HEK293 (cell line): ENCODE results near the gene AK8.

ENCODE experiments used
- CTCF ChIA-PET: fragments of 350-600 bp; formaldehyde crosslinking; extraction: SDS; loops from one replicate; lab custom pipeline; 2021; ENCODE audit warnings: antibody characterized with exemption; lab: Yijun Ruan, JAX
- POLR2A ChIA-PET: fragments of 300-600 bp; formaldehyde crosslinking; extraction: SDS; loops from one replicate; lab custom pipeline; 2020; ENCODE audit warnings: antibody characterized with exemption, inconsistent platforms; lab: Yijun Ruan, JAX
- H3K27ac ChIP-seq: fragments of 200-500 bp; sonication (Bioruptor generic); 2 replicates; pipeline ENCODE4 v1.5.1; 2014; ENCODE audit warnings: low read depth, low read length, control low read depth, inconsistent platforms; ENCODE audit errors: extremely low read depth
- H3K36me3 ChIP-seq, 2 experiments: fragments of 200-500 bp in 1 of 2; sonication (Bioruptor generic) in 1 of 2; 1 replicate in 1 of 2; 2 replicates in 1 of 2; pipeline ENCODE4 v1.5.1; 2014 to 2017; ENCODE audit warnings: inconsistent platforms in 2 of 2, low read length in 2 of 2; ENCODE audit not compliant: control insufficient read depth in 2 of 2, insufficient read depth in 1 of 2
- H3K4me1 ChIP-seq: fragments of 200-500 bp; sonication (Bioruptor generic); 2 replicates; pipeline ENCODE4 v1.5.1; 2014; ENCODE audit warnings: mild to moderate bottlenecking, low read length, inconsistent platforms; ENCODE audit not compliant: control insufficient read depth, insufficient read depth
- H3K4me3 ChIP-seq: 2 replicates; pipeline ENCODE4 v1.5.1; 2011; ENCODE audit warnings: low read depth, mild to moderate bottlenecking, control low read depth, low read length, moderate library complexity
- H3K9me3 ChIP-seq: fragments of 200-500 bp; sonication (Bioruptor generic); 2 replicates; pipeline ENCODE4 v1.5.1; 2014; ENCODE audit warnings: low read depth, low read length, inconsistent platforms; ENCODE audit not compliant: control insufficient read depth, insufficient read depth
- KLF1 ChIP-seq: fragments of 450-650 bp; formaldehyde crosslinking; IDR thresholded peaks from 2 replicates; pipeline ENCODE4 v1.5.1; 2016; ENCODE audit warnings: missing biosample characterization, missing genetic modification characterization
- KLF8 ChIP-seq: fragments of 450-650 bp; formaldehyde crosslinking; IDR thresholded peaks from 2 replicates; pipeline ENCODE4 v1.5.1; 2016; ENCODE audit warnings: missing biosample characterization, missing genetic modification characterization
- ZBTB17 ChIP-seq: fragments of 450-650 bp; formaldehyde crosslinking; IDR thresholded peaks from 2 replicates; pipeline ENCODE4 v1.5.1; 2016; ENCODE audit warnings: missing biosample characterization, missing genetic modification characterization
- ZFP69B ChIP-seq: fragments of 450-650 bp; formaldehyde crosslinking; IDR thresholded peaks from 2 replicates; pipeline ENCODE4 v1.5.1; 2016; ENCODE audit warnings: missing biosample characterization, missing genetic modification characterization
- ZNF138 ChIP-seq: fragments of 450-650 bp; formaldehyde crosslinking; IDR thresholded peaks from 2 replicates; pipeline ENCODE4 v1.5.1; 2016; ENCODE audit warnings: missing biosample characterization, missing genetic modification characterization, borderline replicate concordance
- ZNF23 ChIP-seq: fragments of 450-650 bp; formaldehyde crosslinking; IDR thresholded peaks from 2 replicates; pipeline ENCODE4 v1.5.1; 2016; ENCODE audit warnings: missing biosample characterization, missing genetic modification characterization, borderline replicate concordance
- ZNF24 ChIP-seq: fragments of 450-650 bp; formaldehyde crosslinking; IDR thresholded peaks from 2 replicates; pipeline ENCODE4 v1.5.1; 2016; ENCODE audit warnings: missing biosample characterization, missing genetic modification characterization
- ZNF274 ChIP-seq, 2 experiments: fragments of 200-500 bp in 1 of 2; fragments of 450-650 bp in 1 of 2; sonication (Bioruptor generic) in 1 of 2; formaldehyde crosslinking in 1 of 2; IDR thresholded peaks; 2 replicates each; pipeline versions ENCODE4 v1.5.1 to v1.6.1; 2014 to 2016; ENCODE audit warnings: borderline replicate concordance in 1 of 2, inconsistent platforms in 1 of 2, low read length in 1 of 2, missing biosample characterization in 1 of 2, missing genetic modification characterization in 1 of 2
- ZNF335 ChIP-seq: fragments of 450-650 bp; formaldehyde crosslinking; conservative IDR thresholded peaks from 2 replicates; pipeline ENCODE4 v1.5.1; 2016; ENCODE audit warnings: missing biosample characterization, missing genetic modification characterization
- ZNF391 ChIP-seq: fragments of 450-650 bp; formaldehyde crosslinking; IDR thresholded peaks from 2 replicates; pipeline ENCODE4 v1.5.1; 2016; ENCODE audit warnings: low read depth, missing biosample characterization, missing genetic modification characterization, borderline replicate concordance
- ZNF529 ChIP-seq: fragments of 450-650 bp; formaldehyde crosslinking; IDR thresholded peaks from 2 replicates; pipeline ENCODE4 v1.5.1; 2017; ENCODE audit warnings: missing genetic modification characterization, missing biosample characterization; ENCODE audit not compliant: insufficient replicate concordance
- TF ChIP-seq, protein P1 (sequence below): fragments of 450-650 bp; formaldehyde crosslinking; IDR thresholded peaks from 2 replicates; pipeline ENCODE4 v1.5.1; 2017; ENCODE audit warnings: missing biosample characterization, mild to moderate bottlenecking, missing genetic modification characterization, moderate library complexity
- TF ChIP-seq, protein P2 (sequence below): fragments of 450-650 bp; formaldehyde crosslinking; IDR thresholded peaks from 2 replicates; pipeline ENCODE4 v1.5.1; 2016; ENCODE audit warnings: missing biosample characterization, missing genetic modification characterization
- TF ChIP-seq, protein P3 (sequence below): fragments of 450-650 bp; formaldehyde crosslinking; IDR thresholded peaks from 2 replicates; pipeline ENCODE4 v1.5.1; 2016; ENCODE audit warnings: missing biosample characterization, missing genetic modification characterization
- TF ChIP-seq, protein P4 (sequence below): fragments of 450-650 bp; formaldehyde crosslinking; IDR thresholded peaks from 2 replicates; pipeline ENCODE4 v1.5.1; 2016; ENCODE audit warnings: missing biosample characterization, missing genetic modification characterization
- TF ChIP-seq, protein P5 (sequence below): sonication (generic); formaldehyde crosslinking; IDR thresholded peaks from 2 replicates; pipeline ENCODE4 v1.8.1; 2022; ENCODE audit warnings: mild to moderate bottlenecking, moderate library complexity, missing genetic modification reagents
- TF ChIP-seq, protein P6 (sequence below): fragments of 450-650 bp; formaldehyde crosslinking; IDR thresholded peaks from 2 replicates; pipeline ENCODE4 v1.5.1; 2016; ENCODE audit warnings: missing biosample characterization, missing genetic modification characterization
- TF ChIP-seq, protein P7 (sequence below): fragments of 450-650 bp; IDR thresholded peaks from 2 replicates; pipeline ENCODE4 v1.5.1; 2018; ENCODE audit warnings: missing biosample characterization, mild to moderate bottlenecking, missing genetic modification characterization

Gene AK8, protein sequence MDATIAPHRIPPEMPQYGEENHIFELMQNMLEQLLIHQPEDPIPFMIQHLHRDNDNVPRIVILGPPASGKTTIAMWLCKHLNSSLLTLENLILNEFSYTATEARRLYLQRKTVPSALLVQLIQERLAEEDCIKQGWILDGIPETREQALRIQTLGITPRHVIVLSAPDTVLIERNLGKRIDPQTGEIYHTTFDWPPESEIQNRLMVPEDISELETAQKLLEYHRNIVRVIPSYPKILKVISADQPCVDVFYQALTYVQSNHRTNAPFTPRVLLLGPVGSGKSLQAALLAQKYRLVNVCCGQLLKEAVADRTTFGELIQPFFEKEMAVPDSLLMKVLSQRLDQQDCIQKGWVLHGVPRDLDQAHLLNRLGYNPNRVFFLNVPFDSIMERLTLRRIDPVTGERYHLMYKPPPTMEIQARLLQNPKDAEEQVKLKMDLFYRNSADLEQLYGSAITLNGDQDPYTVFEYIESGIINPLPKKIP

DNA sequence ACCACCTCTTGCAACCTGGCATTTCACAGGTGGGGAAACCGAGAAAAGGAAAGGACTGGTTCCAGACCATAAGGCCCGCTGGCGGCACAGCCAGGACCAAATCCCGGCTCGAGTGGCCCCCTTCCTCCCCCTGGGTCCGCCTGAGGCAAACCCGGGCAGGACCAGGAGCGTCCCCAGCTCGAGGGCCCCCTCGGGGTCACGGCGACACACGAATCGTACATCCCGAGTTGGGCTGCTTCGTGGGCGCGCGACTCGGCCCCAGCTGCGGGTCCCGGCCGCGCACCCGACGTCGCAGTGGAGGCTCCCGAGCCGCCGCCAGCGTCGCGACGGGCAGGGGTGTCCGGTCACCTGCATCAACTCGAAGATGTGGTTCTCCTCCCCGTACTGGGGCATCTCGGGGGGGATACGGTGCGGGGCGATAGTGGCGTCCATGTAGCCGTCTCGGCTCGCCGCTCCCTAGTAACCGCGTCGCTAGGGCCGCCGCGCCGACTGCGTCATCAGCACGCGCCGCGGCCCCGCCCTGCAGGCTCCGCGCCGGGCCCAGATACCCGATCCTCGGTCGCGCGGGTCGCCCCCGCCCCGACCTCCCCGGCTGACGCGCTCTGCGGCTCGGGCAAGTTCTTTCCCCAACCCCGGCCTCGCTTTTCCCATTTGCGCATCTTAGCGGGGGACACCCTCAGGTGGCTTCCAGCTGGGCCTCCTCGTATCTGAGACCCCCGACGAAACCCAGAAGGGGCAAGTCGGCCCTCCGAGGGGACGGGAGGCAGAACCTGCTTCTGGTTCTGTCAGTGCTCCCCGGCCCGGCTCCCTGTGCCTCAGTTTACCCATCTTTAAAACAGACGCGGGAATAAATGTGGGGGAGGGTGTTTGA, at the start of gene AK8:
Gene AK8 (minus strand): TSS at position 461 of the 871 bp plus-strand sequence. CDS start 29 bp downstream, at position 432.
- Histone ChIP-seq H3K4me1 (no peaks in the 10 kb centered on the region), H3K9me3 (no peaks in the 10 kb centered on the region), H3K36me3 (no peaks in the 10 kb centered on the region), H3K27ac (peak within 1 kb of the TSS; percentile 10; the same call in 1 of the 2 replicates), H3K4me3 (peak within 1 kb of the TSS; percentile 73)
- ChIA-PET POLR2A (interaction anchor here (0.7 to 2.4 kb wide), 2 partner anchors 11 to 66 kb away, joined by 3 to 8 read pairs; partner anchors contain the start of gene TSC1), CTCF (interaction anchor here (0.6 to 4.7 kb wide), 3 partner anchors 23 to 140 kb away, joined by 4 to 39 read pairs (median 4); no protein-coding TSS in a partner anchor)
- TF ChIP-seq ZNF529 (tag by site-specific recombination): no peak
- TF ChIP-seq ZFP69B (tag by site-specific recombination): peak; percentile 64; the same call in 1 of the 2 replicates
- TF ChIP-seq, protein P1, sequence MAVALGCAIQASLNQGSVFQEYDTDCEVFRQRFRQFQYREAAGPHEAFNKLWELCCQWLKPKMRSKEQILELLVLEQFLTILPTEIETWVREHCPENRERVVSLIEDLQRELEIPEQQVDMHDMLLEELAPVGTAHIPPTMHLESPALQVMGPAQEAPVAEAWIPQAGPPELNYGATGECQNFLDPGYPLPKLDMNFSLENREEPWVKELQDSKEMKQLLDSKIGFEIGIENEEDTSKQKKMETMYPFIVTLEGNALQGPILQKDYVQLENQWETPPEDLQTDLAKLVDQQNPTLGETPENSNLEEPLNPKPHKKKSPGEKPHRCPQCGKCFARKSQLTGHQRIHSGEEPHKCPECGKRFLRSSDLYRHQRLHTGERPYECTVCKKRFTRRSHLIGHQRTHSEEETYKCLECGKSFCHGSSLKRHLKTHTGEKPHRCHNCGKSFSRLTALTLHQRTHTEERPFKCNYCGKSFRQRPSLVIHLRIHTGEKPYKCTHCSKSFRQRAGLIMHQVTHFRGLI (tag by site-specific recombination): peak; percentile 15
- TF ChIP-seq ZNF335 (tag by site-specific recombination): peak; percentile 86
- TF ChIP-seq, protein P2, sequence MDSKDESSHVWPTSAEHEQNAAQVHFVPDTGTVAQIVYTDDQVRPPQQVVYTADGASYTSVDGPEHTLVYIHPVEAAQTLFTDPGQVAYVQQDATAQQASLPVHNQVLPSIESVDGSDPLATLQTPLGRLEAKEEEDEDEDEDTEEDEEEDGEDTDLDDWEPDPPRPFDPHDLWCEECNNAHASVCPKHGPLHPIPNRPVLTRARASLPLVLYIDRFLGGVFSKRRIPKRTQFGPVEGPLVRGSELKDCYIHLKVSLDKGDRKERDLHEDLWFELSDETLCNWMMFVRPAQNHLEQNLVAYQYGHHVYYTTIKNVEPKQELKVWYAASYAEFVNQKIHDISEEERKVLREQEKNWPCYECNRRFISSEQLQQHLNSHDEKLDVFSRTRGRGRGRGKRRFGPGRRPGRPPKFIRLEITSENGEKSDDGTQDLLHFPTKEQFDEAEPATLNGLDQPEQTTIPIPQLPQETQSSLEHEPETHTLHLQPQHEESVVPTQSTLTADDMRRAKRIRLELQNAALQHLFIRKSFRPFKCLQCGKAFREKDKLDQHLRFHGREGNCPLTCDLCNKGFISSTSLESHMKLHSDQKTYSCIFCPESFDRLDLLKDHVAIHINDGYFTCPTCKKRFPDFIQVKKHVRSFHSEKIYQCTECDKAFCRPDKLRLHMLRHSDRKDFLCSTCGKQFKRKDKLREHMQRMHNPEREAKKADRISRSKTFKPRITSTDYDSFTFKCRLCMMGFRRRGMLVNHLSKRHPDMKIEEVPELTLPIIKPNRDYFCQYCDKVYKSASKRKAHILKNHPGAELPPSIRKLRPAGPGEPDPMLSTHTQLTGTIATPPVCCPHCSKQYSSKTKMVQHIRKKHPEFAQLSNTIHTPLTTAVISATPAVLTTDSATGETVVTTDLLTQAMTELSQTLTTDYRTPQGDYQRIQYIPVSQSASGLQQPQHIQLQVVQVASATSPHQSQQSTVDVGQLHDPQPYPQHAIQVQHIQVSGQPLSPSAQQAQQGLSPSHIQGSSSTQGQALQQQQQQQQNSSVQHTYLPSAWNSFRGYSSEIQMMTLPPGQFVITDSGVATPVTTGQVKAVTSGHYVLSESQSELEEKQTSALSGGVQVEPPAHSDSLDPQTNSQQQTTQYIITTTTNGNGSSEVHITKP (tag by site-specific recombination): peak; percentile 53
- peak; percentile 73 for TF ChIP-seq KLF1
- TF ChIP-seq ZNF23: no peak
- TF ChIP-seq, protein P3, sequence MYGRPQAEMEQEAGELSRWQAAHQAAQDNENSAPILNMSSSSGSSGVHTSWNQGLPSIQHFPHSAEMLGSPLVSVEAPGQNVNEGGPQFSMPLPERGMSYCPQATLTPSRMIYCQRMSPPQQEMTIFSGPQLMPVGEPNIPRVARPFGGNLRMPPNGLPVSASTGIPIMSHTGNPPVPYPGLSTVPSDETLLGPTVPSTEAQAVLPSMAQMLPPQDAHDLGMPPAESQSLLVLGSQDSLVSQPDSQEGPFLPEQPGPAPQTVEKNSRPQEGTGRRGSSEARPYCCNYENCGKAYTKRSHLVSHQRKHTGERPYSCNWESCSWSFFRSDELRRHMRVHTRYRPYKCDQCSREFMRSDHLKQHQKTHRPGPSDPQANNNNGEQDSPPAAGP (tag by site-specific recombination): 0 out of 2 replicates have a peak, but pooled peaks have one; percentile 38
- TF ChIP-seq, protein P4, sequence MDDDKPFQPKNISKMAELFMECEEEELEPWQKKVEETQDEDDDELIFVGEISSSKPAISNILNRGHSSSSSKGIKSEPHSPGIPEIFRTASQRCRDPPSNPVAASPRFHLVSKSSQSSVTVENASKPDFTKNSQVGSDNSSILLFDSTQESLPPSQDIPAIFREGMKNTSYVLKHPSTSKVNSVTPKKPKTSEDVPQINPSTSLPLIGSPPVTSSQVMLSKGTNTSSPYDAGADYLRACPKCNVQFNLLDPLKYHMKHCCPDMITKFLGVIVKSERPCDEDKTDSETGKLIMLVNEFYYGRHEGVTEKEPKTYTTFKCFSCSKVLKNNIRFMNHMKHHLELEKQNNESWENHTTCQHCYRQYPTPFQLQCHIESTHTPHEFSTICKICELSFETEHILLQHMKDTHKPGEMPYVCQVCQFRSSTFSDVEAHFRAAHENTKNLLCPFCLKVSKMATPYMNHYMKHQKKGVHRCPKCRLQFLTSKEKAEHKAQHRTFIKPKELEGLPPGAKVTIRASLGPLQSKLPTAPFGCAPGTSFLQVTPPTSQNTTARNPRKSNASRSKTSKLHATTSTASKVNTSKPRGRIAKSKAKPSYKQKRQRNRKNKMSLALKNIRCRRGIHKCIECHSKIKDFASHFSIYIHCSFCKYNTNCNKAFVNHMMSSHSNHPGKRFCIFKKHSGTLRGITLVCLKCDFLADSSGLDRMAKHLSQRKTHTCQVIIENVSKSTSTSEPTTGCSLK (tag by site-specific recombination): no peak
- TF ChIP-seq ZNF138 (tag by site-specific recombination): no peak
- TF ChIP-seq, protein P5, sequence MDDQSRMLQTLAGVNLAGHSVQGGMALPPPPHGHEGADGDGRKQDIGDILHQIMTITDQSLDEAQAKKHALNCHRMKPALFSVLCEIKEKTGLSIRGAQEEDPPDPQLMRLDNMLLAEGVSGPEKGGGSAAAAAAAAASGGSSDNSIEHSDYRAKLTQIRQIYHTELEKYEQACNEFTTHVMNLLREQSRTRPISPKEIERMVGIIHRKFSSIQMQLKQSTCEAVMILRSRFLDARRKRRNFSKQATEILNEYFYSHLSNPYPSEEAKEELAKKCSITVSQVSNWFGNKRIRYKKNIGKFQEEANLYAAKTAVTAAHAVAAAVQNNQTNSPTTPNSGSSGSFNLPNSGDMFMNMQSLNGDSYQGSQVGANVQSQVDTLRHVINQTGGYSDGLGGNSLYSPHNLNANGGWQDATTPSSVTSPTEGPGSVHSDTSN (CRISPR knock-in tag): 0 out of 2 replicates have a peak, but pooled peaks have one; percentile 54
- no peak for TF ChIP-seq ZNF274 (IDR thresholded peaks at IDR 0.05; ENCODE audit: low read length)
- no peak for TF ChIP-seq ZNF274 (tag by site-specific recombination; IDR thresholded peaks at IDR 0.05; ENCODE audit: borderline replicate concordance)
- TF ChIP-seq ZBTB17 (tag by site-specific recombination): peak; percentile 84
- TF ChIP-seq, protein P6, sequence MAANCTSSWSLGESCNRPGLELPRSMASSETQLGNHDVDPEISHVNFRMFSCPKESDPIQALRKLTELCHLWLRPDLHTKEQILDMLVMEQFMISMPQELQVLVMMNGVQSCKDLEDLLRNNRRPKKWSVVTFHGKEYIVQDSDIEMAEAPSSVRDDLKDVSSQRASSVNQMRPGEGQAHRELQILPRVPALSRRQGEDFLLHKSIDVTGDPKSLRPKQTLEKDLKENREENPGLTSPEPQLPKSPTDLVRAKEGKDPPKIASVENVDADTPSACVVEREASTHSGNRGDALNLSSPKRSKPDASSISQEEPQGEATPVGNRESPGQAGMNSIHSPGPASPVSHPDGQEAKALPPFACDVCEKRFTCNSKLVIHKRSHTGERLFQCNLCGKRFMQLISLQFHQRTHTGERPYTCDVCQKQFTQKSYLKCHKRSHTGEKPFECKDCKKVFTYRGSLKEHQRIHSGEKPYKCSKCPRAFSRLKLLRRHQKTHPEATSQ (tag by site-specific recombination): 0 out of 2 replicates have a peak, but pooled peaks have one; percentile 45
- TF ChIP-seq ZNF391 (tag by site-specific recombination): no peak
- TF ChIP-seq KLF8 (tag by site-specific recombination): peak; percentile 96
- TF ChIP-seq, protein P7, sequence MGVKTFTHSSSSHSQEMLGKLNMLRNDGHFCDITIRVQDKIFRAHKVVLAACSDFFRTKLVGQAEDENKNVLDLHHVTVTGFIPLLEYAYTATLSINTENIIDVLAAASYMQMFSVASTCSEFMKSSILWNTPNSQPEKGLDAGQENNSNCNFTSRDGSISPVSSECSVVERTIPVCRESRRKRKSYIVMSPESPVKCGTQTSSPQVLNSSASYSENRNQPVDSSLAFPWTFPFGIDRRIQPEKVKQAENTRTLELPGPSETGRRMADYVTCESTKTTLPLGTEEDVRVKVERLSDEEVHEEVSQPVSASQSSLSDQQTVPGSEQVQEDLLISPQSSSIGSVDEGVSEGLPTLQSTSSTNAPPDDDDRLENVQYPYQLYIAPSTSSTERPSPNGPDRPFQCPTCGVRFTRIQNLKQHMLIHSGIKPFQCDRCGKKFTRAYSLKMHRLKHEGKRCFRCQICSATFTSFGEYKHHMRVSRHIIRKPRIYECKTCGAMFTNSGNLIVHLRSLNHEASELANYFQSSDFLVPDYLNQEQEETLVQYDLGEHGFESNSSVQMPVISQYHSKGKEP: 0 out of 2 replicates have a peak, but pooled peaks have one; percentile 46
- TF ChIP-seq ZNF24: 0 out of 2 replicates have a peak, but pooled peaks have one; percentile 31
